Central memory CD8-positive, alpha-beta T cell (primary cell): ENCODE measurements around the gene DNAJC8.
A peak's percentile ranks its signal among the peaks of the same experiment; 100 is the strongest.

Experiments used
- ATAC-seq: fragments of 150-1000 bp; cut with Tn5 transposase; replicated peaks from 2 replicates; pipeline ENCODE4 v1.10.0; 2022; ENCODE audit warnings: mild to moderate bottlenecking, moderate FRiP score, moderate number of reproducible peaks; ENCODE audit not compliant: poor library complexity, severe bottlenecking; ENCODE audit errors: extremely low read depth
- DNase-seq, 2 donors: peaks; one replicate each; pipeline ENCODE4 v3.0.0; 2021; ENCODE audit warnings: low spot score in 2 of 2
- H3K27ac Mint-ChIP-seq: one replicate; pipeline ENCODE4 v1.8.0; 2022; ENCODE audit warnings: low read depth, mild to moderate bottlenecking, moderate library complexity, mixed read lengths
- H3K27me3 Mint-ChIP-seq: one replicate; pipeline ENCODE4 v1.8.0; 2022; ENCODE audit warnings: mixed read lengths
- H3K36me3 Mint-ChIP-seq: one replicate; pipeline ENCODE4 v1.8.0; 2022; ENCODE audit warnings: mild to moderate bottlenecking, moderate library complexity, mixed read lengths; ENCODE audit not compliant: insufficient read depth
- H3K4me1 Mint-ChIP-seq: one replicate; pipeline ENCODE4 v1.8.0; 2022; ENCODE audit warnings: mixed read lengths
- H3K4me3 Mint-ChIP-seq: one replicate; pipeline ENCODE4 v1.8.0; 2022; ENCODE audit warnings: mild to moderate bottlenecking, moderate library complexity, mixed read lengths
- H3K9me3 Mint-ChIP-seq: one replicate; pipeline ENCODE4 v1.8.0; 2022; ENCODE audit warnings: mixed read lengths

Gene DNAJC8, protein sequence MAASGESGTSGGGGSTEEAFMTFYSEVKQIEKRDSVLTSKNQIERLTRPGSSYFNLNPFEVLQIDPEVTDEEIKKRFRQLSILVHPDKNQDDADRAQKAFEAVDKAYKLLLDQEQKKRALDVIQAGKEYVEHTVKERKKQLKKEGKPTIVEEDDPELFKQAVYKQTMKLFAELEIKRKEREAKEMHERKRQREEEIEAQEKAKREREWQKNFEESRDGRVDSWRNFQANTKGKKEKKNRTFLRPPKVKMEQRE

DNA sequence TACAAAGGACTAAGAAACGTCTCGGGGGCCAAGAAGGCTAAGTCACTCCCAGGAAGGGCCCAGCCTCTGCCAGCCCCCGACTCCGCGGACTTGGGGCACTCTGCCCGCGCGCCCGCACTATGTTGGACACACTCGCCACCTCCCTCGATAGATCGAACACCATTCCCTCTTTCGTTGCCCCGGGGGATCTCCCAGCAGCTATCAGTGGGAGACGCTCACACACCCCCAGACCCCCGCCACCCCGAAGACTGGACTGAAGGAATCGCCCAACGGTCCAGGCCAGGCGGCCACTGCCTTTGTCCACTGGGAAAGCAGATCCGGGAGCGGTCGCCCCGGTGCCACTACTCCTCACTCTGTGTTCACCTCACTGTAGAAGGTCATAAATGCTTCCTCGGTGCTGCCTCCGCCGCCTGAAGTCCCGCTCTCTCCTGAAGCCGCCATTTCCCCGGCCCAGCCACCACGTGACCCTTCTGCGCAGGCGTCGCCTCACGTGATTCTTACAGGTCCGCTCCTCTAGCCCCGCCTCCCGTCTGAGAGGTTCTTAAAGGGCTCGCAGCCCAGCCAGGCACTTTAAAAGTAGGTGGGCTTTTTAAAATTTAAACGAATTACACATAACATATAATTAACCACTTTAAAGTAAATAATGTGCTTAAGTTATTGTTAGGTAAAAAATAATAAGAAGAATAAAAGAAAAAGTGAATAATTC, at the start of gene DNAJC8:
Gene DNAJC8 (minus strand): TSS at position 472 of the 706 bp plus-strand sequence. CDS start 31 bp downstream, at position 441.
- Mint-ChIP-seq H3K4me1 (peaks cover 19% of the 10 kb centered on the region), H3K4me3 (peak within 1 kb of the TSS; percentile 100), H3K27me3 (no peaks in the 10 kb centered on the region), H3K27ac (peak within 1 kb of the TSS; percentile 100), H3K36me3 (peaks cover 27% of the 10 kb centered on the region), H3K9me3 (no peaks in the 10 kb centered on the region)
- peak; percentile 53 for ATAC-seq
- peak; percentile 81 to 84 for DNase-seq

DNA sequence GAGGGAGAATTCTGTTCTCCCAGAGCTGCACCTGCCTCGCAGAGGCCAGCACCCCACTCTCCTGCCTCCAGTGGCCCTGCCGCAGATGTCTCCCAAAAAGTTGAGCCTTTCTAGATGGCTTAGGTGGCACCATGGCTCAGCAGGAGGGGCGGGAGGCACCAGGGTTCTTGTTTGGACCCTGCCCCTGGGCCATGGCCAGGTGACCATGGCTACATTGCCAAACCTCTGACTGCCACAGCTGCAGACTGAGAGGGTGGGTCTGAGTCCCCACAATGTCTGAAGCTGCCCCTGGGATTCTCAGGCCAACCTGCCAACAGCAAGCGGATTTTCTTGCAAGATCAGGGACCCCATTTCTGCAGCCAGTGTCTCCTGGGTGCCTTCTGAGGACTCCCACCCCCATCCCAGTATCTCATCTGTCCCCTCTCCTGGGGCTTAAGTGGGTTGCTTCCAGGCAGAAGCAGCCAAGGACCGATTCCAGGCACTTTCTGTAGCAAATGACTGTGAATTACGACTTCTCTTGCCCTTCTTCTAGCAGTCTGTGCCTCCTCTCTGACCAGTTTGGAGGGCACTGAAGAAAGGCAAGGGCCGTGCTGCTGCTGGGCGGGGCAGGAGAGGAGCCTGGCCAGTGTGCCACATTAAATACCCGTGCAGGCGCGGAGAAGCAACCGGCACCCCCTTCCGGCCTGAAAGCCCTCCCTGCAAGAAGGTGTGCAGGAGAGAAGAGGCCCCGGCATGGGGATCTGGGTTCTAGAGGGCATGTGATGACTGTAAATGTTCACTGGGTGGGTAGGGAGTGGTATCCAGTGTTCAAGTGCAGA, 49.0 kb upstream of the DNAJC8 start:
- Mint-ChIP-seq H3K27ac (no peak overlapping the region), H3K4me1 (peaks cover 7% of the 10 kb centered on the region), H3K27me3 (no peaks in the 10 kb centered on the region), H3K4me3 (no peak overlapping the region), H3K36me3 (peaks cover 34% of the 10 kb centered on the region), H3K9me3 (no peaks in the 10 kb centered on the region)
- DNase-seq (no peak), ATAC-seq (no peak)

DNA sequence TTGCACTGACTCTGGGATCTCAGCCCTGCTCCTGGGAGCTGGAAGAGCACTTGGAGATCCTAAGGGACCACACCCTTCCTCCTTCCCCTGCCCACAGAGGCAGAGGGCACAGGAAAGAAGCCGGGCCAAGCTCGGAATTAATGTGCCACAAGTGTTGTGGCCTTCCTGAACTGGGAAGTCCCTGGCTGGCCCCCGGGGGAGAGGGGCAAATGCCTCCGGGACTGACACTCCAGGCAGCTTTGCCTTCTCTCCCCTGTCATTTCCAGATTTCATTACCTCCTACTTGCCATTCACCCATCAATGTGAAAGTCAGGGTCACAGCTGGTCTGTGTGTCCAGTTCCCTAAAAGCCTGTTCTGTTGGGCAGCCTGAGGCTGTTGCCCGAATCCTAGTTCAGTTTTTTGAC, 48.1 kb upstream of the DNAJC8 start:
- no peaks in the 10 kb centered on the region for H3K27me3 Mint-ChIP-seq
- H3K4me3 Mint-ChIP-seq, result no peak overlapping the region
- no peak for DNase-seq
- no peak for ATAC-seq
- H3K4me1 Mint-ChIP-seq, result peaks cover 7% of the 10 kb centered on the region
- H3K9me3 Mint-ChIP-seq, result no peaks in the 10 kb centered on the region
- H3K27ac Mint-ChIP-seq, result no peak overlapping the region
- peaks cover 38% of the 10 kb centered on the region for H3K36me3 Mint-ChIP-seq

DNA sequence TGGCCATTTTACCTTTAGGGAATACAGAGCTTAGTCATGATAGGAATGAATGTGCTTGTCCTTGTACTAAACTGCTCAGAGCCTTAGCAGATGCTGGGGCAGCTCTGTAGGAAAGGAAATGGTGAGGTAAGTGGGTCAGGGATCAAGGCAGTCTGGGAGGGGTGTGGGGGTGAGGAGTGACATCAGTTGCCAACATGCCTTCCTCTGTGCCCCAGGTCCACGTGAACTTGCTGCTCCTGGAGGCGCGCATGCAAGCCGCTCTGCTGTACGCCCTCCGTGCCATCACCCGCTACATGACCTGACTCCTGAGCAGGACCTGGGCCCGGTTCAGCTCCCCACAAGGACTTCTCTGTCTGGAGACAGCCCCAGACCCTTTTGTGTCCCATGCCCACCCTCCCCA, 47.7 kb upstream of the DNAJC8 start:
- no peak overlapping the region for H3K4me3 Mint-ChIP-seq
- no peak overlapping the region for H3K27ac Mint-ChIP-seq
- DNase-seq (no peak), ATAC-seq (no peak)
- no peaks in the 10 kb centered on the region for H3K9me3 Mint-ChIP-seq
- H3K27me3 Mint-ChIP-seq, result no peaks in the 10 kb centered on the region
- peaks cover 40% of the 10 kb centered on the region for H3K36me3 Mint-ChIP-seq
- peaks cover 7% of the 10 kb centered on the region for H3K4me1 Mint-ChIP-seq

DNA sequence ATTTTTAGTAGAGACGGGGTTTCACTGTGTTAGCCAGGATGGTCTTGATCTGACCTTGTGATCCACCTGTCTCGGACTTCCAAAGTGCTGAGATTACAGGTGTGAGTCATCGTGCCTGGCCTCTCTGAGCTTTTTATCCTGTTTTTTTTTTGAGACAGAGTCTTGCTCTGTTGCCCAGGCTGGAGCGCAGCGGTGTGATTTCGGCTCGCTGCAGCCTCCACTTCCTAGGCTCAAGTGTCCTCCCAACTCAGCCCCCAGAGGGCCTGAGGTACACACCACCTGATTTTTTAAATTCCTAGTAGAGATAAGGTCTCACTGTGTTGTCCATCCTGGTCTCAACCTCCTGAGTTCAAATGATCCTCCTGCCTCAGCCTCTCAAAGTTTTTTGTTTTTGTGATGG, 46.9 kb upstream of the DNAJC8 start:
- no peak overlapping the region for H3K27ac Mint-ChIP-seq
- DNase-seq, result no peak

DNA sequence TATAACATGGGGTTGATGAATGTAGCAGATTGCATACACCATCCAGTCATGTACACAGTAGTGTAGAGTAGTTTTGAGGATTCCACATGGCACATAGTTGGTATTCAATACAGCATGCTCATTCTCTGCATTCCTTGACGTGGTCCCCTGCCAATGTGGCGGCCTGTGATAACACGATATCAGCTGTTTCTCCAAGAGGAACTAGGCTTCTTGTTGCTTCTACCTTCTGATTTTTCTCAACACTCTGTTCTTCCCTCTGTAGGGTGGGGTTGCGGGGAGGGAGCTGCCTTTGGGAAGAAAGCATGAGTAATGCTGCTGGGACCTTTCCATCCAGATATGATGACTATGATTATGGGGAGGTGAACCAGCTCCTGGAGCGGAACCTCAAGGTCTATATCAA, 45.9 kb upstream of the DNAJC8 start:
- Mint-ChIP-seq H3K36me3 (peaks cover 44% of the 10 kb centered on the region), H3K4me1 (peaks cover 7% of the 10 kb centered on the region), H3K27ac (no peak overlapping the region), H3K27me3 (no peaks in the 10 kb centered on the region), H3K9me3 (no peaks in the 10 kb centered on the region), H3K4me3 (no peak overlapping the region)
- no peak for ATAC-seq
- no peak for DNase-seq

More for the DNA sequence above, 46.9 kb upstream of the DNAJC8 start:
- peaks cover 44% of the 10 kb centered on the region for H3K36me3 Mint-ChIP-seq
- H3K9me3 Mint-ChIP-seq, result no peaks in the 10 kb centered on the region
- no peak for ATAC-seq
- peaks cover 7% of the 10 kb centered on the region for H3K4me1 Mint-ChIP-seq
- H3K4me3 Mint-ChIP-seq, result no peak overlapping the region
- no peaks in the 10 kb centered on the region for H3K27me3 Mint-ChIP-seq

DNA sequence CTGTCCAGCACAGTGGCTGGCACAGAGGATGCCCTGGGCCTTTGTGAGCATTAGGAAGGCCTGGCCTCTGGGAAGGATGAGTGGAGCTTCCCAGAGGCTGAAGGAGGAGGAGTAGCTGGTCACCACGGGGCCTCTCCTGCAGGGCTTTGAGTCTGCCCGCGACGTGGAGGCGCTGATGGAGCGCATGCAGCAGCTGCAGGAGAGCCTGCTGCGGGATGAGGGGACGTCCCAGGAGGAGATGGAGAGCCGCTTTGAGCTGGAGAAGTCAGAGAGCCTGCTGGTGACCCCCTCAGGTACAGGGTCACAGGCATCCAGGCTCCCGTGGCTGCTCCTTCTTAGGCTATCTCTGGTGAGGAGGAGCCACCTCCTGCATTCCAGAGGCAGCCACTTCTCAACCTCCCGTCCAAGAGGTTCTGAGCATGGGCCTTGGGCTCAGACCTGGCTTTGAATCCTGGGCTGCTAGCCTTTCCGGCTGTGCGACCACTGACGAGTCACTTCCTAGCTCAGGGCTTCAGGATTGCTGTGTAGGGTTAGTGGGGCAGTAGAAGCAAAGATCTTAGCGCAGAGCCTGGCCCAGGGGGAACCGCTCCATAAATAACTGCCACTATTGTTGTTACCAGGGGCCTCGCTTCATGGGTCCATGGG, 40.5 kb upstream of the DNAJC8 start:
- DNase-seq (no peak), ATAC-seq (no peak)
- Mint-ChIP-seq H3K4me1 (peaks cover 1% of the 10 kb centered on the region), H3K9me3 (no peaks in the 10 kb centered on the region), H3K36me3 (peaks cover 40% of the 10 kb centered on the region), H3K27ac (no peak overlapping the region), H3K27me3 (no peaks in the 10 kb centered on the region), H3K4me3 (no peak overlapping the region)

DNA sequence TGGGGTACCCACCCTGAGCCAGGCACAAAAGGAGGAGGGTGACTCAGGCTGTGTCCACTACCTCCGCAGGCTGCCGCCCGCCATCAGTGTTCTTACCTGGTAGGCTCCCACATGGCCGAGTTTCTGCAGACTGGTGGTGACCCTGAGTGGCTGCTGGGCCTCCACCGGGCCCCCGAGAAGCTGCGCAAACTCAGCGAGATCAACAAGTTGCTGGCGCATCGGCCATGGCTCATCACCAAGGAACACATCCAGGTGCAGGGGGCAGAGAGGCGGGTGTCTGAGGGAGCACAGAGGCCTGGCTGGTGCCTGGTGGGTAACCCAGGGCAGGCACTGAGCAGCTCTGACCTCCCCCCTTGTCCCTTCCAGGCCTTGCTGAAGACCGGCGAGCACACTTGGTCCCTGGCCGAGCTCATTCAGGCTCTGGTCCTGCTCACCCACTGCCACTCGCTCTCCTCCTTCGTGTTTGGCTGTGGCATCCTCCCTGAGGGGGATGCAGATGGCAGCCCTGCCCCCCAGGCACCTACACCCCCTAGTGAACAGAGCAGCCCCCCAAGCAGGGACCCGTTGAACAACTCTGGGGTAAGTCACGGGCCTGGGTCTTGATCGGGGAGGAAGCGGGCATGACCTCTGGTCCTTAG, 39.5 kb upstream of the DNAJC8 start:
- Mint-ChIP-seq H3K36me3 (peaks cover 35% of the 10 kb centered on the region), H3K4me1 (peaks cover 10% of the 10 kb centered on the region), H3K27me3 (no peaks in the 10 kb centered on the region), H3K27ac (no peak overlapping the region), H3K4me3 (no peak overlapping the region), H3K9me3 (no peaks in the 10 kb centered on the region)
- no peak for ATAC-seq
- DNase-seq, result no peak

DNA sequence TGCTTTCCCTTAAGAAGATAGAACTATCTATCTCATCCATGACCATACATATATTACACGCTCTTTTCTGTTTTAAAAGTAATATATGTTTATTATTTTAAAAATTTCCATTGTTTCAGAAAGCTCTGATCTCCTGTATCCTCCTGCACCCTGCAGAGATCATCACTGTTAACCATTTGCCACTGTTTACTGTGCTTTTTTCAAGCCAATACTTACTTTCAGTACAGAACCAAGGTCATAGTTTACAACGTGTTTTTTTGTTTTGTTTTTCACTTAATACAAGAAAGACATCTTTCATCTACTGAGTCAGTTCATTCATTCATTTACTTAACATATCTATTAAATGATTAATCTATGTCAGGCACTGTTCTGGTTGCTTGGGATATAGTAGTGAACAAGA, 36.7 kb upstream of the DNAJC8 start:
- DNase-seq (no peak), ATAC-seq (no peak)
- Mint-ChIP-seq H3K4me1 (peaks cover 24% of the 10 kb centered on the region), H3K36me3 (peaks cover 19% of the 10 kb centered on the region), H3K4me3 (no peak overlapping the region), H3K27ac (no peak overlapping the region), H3K9me3 (no peaks in the 10 kb centered on the region), H3K27me3 (no peaks in the 10 kb centered on the region)

DNA sequence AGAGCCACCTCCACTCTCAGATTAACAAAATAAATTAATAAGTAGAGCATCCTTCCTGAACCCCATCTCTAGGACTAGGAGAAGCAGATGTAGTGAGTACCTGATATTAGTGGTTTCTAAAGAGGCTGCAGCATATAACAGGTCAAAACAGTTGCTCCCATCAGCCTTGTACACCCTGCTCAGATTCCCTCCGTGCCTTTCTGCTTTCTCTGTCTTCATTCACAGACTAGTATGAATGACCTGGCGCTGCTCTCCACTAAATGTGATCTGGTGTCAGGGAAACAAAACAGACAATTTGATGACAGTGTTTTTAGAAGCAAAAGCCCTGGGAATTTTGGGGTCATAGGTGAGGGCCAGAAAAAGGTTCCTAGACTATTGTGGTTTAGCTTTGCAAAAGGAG, 34.8 kb upstream of the DNAJC8 start:
- H3K4me3 Mint-ChIP-seq, result no peak overlapping the region
- H3K4me1 Mint-ChIP-seq, result peaks cover 31% of the 10 kb centered on the region
- no peak for ATAC-seq
- H3K27me3 Mint-ChIP-seq, result no peaks in the 10 kb centered on the region
- no peaks in the 10 kb centered on the region for H3K9me3 Mint-ChIP-seq
- no peak for DNase-seq
- peaks cover 17% of the 10 kb centered on the region for H3K36me3 Mint-ChIP-seq
- H3K27ac Mint-ChIP-seq, result no peak overlapping the region

DNA sequence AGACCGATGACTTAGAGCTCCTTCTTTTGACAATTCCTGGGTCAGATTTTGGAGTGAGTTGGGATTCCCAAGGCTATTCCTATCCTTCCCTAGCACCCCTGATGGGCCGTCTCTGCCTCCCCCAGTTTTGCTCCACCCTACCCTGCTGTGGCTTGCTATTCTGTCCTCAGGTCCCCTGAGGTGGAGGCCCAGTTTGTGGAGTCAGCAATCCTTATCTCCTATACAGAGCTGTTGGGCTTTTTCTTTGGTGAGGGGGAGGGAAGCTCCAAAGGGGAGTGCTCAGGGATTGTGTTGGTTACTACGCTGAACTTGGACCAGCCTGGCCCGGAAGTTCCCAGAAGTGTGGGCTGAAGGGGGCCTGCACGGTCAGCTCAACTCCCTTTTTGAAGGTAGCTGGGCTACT, 34.1 kb upstream of the DNAJC8 start:
- no peak overlapping the region for H3K27ac Mint-ChIP-seq
- H3K9me3 Mint-ChIP-seq, result no peaks in the 10 kb centered on the region
- DNase-seq (no peak), ATAC-seq (no peak)
- no peak overlapping the region for H3K4me3 Mint-ChIP-seq
- peaks cover 14% of the 10 kb centered on the region for H3K36me3 Mint-ChIP-seq
- H3K27me3 Mint-ChIP-seq, result no peaks in the 10 kb centered on the region
- peaks cover 31% of the 10 kb centered on the region for H3K4me1 Mint-ChIP-seq

DNA sequence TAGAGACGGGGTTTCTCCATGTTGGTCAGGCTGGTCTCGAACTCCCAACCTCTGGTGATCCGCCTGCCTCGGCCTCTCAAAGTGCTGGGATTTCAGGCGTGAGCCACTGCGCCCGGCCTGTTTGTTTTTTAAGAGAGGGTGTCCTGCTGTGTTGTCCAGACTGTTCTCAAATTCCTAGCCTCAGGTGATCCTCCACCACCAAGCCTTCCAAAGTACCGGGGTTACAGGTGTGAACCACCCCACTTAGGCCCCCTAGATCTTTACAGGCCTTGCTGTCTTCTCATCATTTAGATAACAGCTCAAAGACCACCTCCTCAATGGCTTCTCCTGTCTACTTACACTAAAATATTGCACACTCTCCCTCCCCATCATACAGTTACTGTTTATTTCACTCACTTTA, 32.7 kb upstream of the DNAJC8 start:
- peaks cover 41% of the 10 kb centered on the region for H3K4me1 Mint-ChIP-seq
- no peak overlapping the region for H3K27ac Mint-ChIP-seq

More for the DNA sequence above, 32.7 kb upstream of the DNAJC8 start:
- ATAC-seq (no peak), DNase-seq (no peak)
- H3K9me3 Mint-ChIP-seq, result no peaks in the 10 kb centered on the region
- H3K27me3 Mint-ChIP-seq, result no peaks in the 10 kb centered on the region
- peaks cover 10% of the 10 kb centered on the region for H3K36me3 Mint-ChIP-seq
- no peak overlapping the region for H3K4me3 Mint-ChIP-seq
